ENCODE measurements around the gene PTCD2.

GRCh38 chr5:72307573-72307967 lies 12.6 kb upstream of the PTCD2 start:
- TF ChIP-seq CTCF (IDR thresholded peaks at IDR 0.05) (no peak), POLR2A (IDR thresholded peaks at IDR 0.05) (no peak), POLR2AphosphoS5 (IDR thresholded peaks at IDR 0.05) (no peak)
